Liver (tissue), 9 donors: ENCODE results near the gene DRAXIN. TPM values are rescaled to one million over a fixed set of nuclear protein-coding genes. Genes with fewer than 3 reads are reported as not detected.

Experiments
- DNase-seq: peaks from one replicate; pipeline ENCODE4 v3.0.0-alpha.2; 2017; ENCODE audit warnings: low spot score
- H3K27ac ChIP-seq, 2 donors: one replicate each; pipeline ENCODE4 v1.7.0; 2013; ENCODE audit warnings: inconsistent platforms in 2 of 2, low read length in 2 of 2, control low read depth in 1 of 2, low read depth in 1 of 2, mild to moderate bottlenecking in 1 of 2
- H3K27me3 ChIP-seq, 4 donors: one replicate each; pipeline versions ENCODE4 v1.6.1 to v1.7.0; 2013; ENCODE audit warnings: low read length in 3 of 4, inconsistent platforms in 1 of 4, mild to moderate bottlenecking in 1 of 4, moderate library complexity in 1 of 4; ENCODE audit not compliant: control insufficient read depth in 4 of 4, insufficient read depth in 4 of 4
- H3K36me3 ChIP-seq, 4 donors: one replicate each; pipeline versions ENCODE4 v1.6.1 to v1.7.0; 2013; ENCODE audit warnings: low read length in 3 of 4, mild to moderate bottlenecking in 3 of 4, low read depth in 1 of 4, moderate library complexity in 1 of 4; ENCODE audit not compliant: control insufficient read depth in 4 of 4, insufficient read depth in 3 of 4
- H3K4me1 ChIP-seq, 4 donors: one replicate each; pipeline versions ENCODE4 v1.6.1 to v1.7.0; 2013; ENCODE audit warnings: low read length in 3 of 4, mild to moderate bottlenecking in 3 of 4, moderate library complexity in 1 of 4; ENCODE audit not compliant: control insufficient read depth in 4 of 4, insufficient read depth in 4 of 4
- H3K4me3 ChIP-seq, 3 donors: one replicate each; pipeline versions ENCODE4 v1.6.1 to v1.7.0; 2013; ENCODE audit warnings: low read length in 3 of 3, control low read depth in 1 of 3, low read depth in 1 of 3, mild to moderate bottlenecking in 1 of 3
- H3K9ac ChIP-seq, 2 donors: one replicate each; pipeline ENCODE4 v1.7.0; 2013; ENCODE audit warnings: low read length in 2 of 2, mild to moderate bottlenecking in 2 of 2, moderate library complexity in 2 of 2, control low read depth in 1 of 2, low read depth in 1 of 2
- H3K9me3 ChIP-seq, 4 donors: one replicate each; pipeline versions ENCODE4 v1.6.1 to v1.7.0; 2013; ENCODE audit warnings: low read length in 3 of 4; ENCODE audit not compliant: control insufficient read depth in 4 of 4
- EGR1 ChIP-seq, 2 donors: IDR thresholded peaks; 2 replicates each; pipeline ENCODE4 v1.6.1; 2016 to 2018; ENCODE audit warnings: antibody characterized with exemption in 2 of 2, low read depth in 2 of 2
- FOXA2 ChIP-seq: IDR thresholded peaks from 2 replicates; pipeline ENCODE4 v1.6.1; 2016; ENCODE audit warnings: antibody characterized with exemption
- GABPA ChIP-seq, 2 donors: IDR thresholded peaks in 1 of 2; conservative IDR thresholded peaks in 1 of 2; 2 replicates each; pipeline ENCODE4 v1.6.1; 2016; ENCODE audit warnings: antibody characterized with exemption in 2 of 2, mild to moderate bottlenecking in 1 of 2, moderate library complexity in 1 of 2
- HNF4A ChIP-seq, 2 donors: conservative IDR thresholded peaks; 2 replicates each; pipeline ENCODE4 v1.6.1; 2016; ENCODE audit warnings: antibody characterized with exemption in 2 of 2, mild to moderate bottlenecking in 2 of 2
- HNF4G ChIP-seq: IDR thresholded peaks from 2 replicates; pipeline ENCODE4 v1.6.1; 2016; ENCODE audit warnings: antibody characterized with exemption
- JUND ChIP-seq, 2 donors: IDR thresholded peaks; 2 replicates each; pipeline ENCODE4 v1.6.1; 2016; ENCODE audit warnings: antibody characterized with exemption in 2 of 2
- NR2F2 ChIP-seq: IDR thresholded peaks from 2 replicates; pipeline ENCODE4 v1.6.1; 2016; ENCODE audit warnings: antibody characterized with exemption
- RAD21 ChIP-seq, 2 donors: IDR thresholded peaks; 2 replicates each; pipeline ENCODE4 v1.6.1; 2016; ENCODE audit warnings: antibody characterized with exemption in 2 of 2, mild to moderate bottlenecking in 2 of 2
- RXRA ChIP-seq, 2 donors: IDR thresholded peaks; 2 replicates each; pipeline ENCODE4 v1.6.1; 2017 to 2018; ENCODE audit warnings: antibody characterized with exemption in 2 of 2, mild to moderate bottlenecking in 1 of 2
- SP1 ChIP-seq: IDR thresholded peaks from 2 replicates; pipeline ENCODE4 v1.6.1; 2018; ENCODE audit warnings: antibody characterized with exemption, mild to moderate bottlenecking
- TAF1 ChIP-seq: conservative IDR thresholded peaks from 2 replicates; pipeline ENCODE4 v1.6.1; 2016; ENCODE audit warnings: antibody characterized with exemption, mild to moderate bottlenecking
- YY1 ChIP-seq: IDR thresholded peaks from 2 replicates; pipeline ENCODE4 v1.6.1; 2016; ENCODE audit warnings: antibody characterized with exemption, mild to moderate bottlenecking
- WGBS: extraction: QIAGEN DNeasy Blood & Tissue Kit; methylation state at CpG from one replicate; pipeline ENCODE4 v1.1.7; 2013; 5-methylcytosine and 5-hydroxymethylcytosine counted together
- polyA plus RNA-seq, 2 donors: library from polyadenylated mRNA; stranded (reverse) in 1 of 2; unstranded in 1 of 2; fragments of 200-250 nt in 1 of 2; fragments of >200 nt in 1 of 2; fragmentation: Nextera tagmentation in 1 of 2; extraction: Ambion mirVana in 1 of 2; gene quantifications; one replicate each; pipeline versions ENCODE4 v1.2.1 to v1.2.3, GENCODE V29; 2013 to 2015
- total RNA-seq, 2 donors: library from RNA; depleted of rRNA; stranded (reverse); fragments of >200 nt; gene quantifications; one replicate each; pipeline ENCODE4 v1.2.3, GENCODE V29; 2014
- TF ChIP-seq, protein P1 (sequence below): IDR thresholded peaks from 2 replicates; pipeline ENCODE4 v1.6.1; 2016; ENCODE audit warnings: antibody characterized with exemption
- TF ChIP-seq, protein P2 (sequence below): IDR thresholded peaks from 2 replicates; pipeline ENCODE4 v1.6.1; 2016; ENCODE audit warnings: antibody characterized with exemption
- TF ChIP-seq, protein P3 (sequence below): IDR thresholded peaks from 2 replicates; pipeline ENCODE4 v1.6.1; 2016; ENCODE audit warnings: antibody characterized with exemption, mild to moderate bottlenecking
- TF ChIP-seq, protein P4 (sequence below): IDR thresholded peaks from 2 replicates; pipeline ENCODE4 v1.6.1; 2016; ENCODE audit warnings: antibody characterized with exemption
- TF ChIP-seq, protein P5 (sequence below): fragments of 150-350 bp; IDR thresholded peaks from 2 replicates; pipeline ENCODE4 v1.5.1; 2017; ENCODE audit warnings: improper control_type of control experiment, low read depth, low read length; ENCODE audit not compliant: missing input control
- donor health status: healthy.
- donor health status: healthy.
- donor health status: healthy.
- donor health status: healthy.
- donor health status: healthy.

The DRAXIN gene
- total and polyA plus RNA-seq, 4 donors: under 0.01 to 0.01 TPM; not detected in 2

GRCh38 chr1:11658542-11658941 is 33.0 kb upstream of the DRAXIN start (continued):
- TF ChIP-seq, protein P1, sequence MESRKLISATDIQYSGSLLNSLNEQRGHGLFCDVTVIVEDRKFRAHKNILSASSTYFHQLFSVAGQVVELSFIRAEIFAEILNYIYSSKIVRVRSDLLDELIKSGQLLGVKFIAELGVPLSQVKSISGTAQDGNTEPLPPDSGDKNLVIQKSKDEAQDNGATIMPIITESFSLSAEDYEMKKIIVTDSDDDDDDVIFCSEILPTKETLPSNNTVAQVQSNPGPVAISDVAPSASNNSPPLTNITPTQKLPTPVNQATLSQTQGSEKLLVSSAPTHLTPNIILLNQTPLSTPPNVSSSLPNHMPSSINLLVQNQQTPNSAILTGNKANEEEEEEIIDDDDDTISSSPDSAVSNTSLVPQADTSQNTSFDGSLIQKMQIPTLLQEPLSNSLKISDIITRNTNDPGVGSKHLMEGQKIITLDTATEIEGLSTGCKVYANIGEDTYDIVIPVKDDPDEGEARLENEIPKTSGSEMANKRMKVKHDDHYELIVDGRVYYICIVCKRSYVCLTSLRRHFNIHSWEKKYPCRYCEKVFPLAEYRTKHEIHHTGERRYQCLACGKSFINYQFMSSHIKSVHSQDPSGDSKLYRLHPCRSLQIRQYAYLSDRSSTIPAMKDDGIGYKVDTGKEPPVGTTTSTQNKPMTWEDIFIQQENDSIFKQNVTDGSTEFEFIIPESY: no peak
- TF ChIP-seq RAD21 (IDR thresholded peaks at IDR 0.05) (no peak), HNF4G (no peak), TAF1 (no peak), HNF4A (conservative IDR thresholded peaks at IDR 0.05) (no peak), JUND (IDR thresholded peaks at IDR 0.05) (no peak), NR2F2 (no peak)
- TF ChIP-seq, protein P2, sequence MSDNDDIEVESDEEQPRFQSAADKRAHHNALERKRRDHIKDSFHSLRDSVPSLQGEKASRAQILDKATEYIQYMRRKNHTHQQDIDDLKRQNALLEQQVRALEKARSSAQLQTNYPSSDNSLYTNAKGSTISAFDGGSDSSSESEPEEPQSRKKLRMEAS: no peak

- Histone ChIP-seq H3K4me3 (no peak overlapping the region), H3K27ac (no peak overlapping the region), H3K9ac (no peak overlapping the region), H3K36me3 (peaks cover 0 to 5% (median 1%) of the 10 kb centered on the region in 4 donors), H3K9me3 (no peaks in the 10 kb centered on the region), H3K4me1 (peaks cover 2 to 10% (median 6%) of the 10 kb centered on the region in 4 donors), H3K27me3 (no peaks in the 10 kb centered on the region)
- no peak for DNase-seq
- TF ChIP-seq FOXA2: no peak
- TF ChIP-seq, protein P3, sequence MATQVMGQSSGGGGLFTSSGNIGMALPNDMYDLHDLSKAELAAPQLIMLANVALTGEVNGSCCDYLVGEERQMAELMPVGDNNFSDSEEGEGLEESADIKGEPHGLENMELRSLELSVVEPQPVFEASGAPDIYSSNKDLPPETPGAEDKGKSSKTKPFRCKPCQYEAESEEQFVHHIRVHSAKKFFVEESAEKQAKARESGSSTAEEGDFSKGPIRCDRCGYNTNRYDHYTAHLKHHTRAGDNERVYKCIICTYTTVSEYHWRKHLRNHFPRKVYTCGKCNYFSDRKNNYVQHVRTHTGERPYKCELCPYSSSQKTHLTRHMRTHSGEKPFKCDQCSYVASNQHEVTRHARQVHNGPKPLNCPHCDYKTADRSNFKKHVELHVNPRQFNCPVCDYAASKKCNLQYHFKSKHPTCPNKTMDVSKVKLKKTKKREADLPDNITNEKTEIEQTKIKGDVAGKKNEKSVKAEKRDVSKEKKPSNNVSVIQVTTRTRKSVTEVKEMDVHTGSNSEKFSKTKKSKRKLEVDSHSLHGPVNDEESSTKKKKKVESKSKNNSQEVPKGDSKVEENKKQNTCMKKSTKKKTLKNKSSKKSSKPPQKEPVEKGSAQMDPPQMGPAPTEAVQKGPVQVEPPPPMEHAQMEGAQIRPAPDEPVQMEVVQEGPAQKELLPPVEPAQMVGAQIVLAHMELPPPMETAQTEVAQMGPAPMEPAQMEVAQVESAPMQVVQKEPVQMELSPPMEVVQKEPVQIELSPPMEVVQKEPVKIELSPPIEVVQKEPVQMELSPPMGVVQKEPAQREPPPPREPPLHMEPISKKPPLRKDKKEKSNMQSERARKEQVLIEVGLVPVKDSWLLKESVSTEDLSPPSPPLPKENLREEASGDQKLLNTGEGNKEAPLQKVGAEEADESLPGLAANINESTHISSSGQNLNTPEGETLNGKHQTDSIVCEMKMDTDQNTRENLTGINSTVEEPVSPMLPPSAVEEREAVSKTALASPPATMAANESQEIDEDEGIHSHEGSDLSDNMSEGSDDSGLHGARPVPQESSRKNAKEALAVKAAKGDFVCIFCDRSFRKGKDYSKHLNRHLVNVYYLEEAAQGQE: no peak
- TF ChIP-seq GABPA (IDR thresholded peaks at IDR 0.05 in 1 of 2, conservative IDR thresholded peaks at IDR 0.05 in 1 of 2): no peak
- TF ChIP-seq YY1: no peak
- TF ChIP-seq, protein P4, sequence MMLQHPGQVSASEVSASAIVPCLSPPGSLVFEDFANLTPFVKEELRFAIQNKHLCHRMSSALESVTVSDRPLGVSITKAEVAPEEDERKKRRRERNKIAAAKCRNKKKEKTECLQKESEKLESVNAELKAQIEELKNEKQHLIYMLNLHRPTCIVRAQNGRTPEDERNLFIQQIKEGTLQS: no peak
- no peak for TF ChIP-seq RAD21 (IDR thresholded peaks at IDR 0.05)
- no peak for TF ChIP-seq TAF1
- TF ChIP-seq, protein P1: no peak
- TF ChIP-seq RXRA (IDR thresholded peaks at IDR 0.05): no peak
- TF ChIP-seq, protein P5, sequence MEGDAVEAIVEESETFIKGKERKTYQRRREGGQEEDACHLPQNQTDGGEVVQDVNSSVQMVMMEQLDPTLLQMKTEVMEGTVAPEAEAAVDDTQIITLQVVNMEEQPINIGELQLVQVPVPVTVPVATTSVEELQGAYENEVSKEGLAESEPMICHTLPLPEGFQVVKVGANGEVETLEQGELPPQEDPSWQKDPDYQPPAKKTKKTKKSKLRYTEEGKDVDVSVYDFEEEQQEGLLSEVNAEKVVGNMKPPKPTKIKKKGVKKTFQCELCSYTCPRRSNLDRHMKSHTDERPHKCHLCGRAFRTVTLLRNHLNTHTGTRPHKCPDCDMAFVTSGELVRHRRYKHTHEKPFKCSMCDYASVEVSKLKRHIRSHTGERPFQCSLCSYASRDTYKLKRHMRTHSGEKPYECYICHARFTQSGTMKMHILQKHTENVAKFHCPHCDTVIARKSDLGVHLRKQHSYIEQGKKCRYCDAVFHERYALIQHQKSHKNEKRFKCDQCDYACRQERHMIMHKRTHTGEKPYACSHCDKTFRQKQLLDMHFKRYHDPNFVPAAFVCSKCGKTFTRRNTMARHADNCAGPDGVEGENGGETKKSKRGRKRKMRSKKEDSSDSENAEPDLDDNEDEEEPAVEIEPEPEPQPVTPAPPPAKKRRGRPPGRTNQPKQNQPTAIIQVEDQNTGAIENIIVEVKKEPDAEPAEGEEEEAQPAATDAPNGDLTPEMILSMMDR: no peak
- TF ChIP-seq JUND (IDR thresholded peaks at IDR 0.05): no peak
- no peak for TF ChIP-seq SP1
- TF ChIP-seq EGR1 (IDR thresholded peaks at IDR 0.05; ENCODE audit: low read depth in 2 of 2): no peak
- TF ChIP-seq HNF4G: no peak
- no peak for TF ChIP-seq HNF4A (conservative IDR thresholded peaks at IDR 0.05)
- WGBS: 79% methylated on average over 4 of the region's 4 CpGs
Measured at GRCh38 chr1:11659748-11660147, 31.8 kb upstream of the DRAXIN start.
